ENCODE data around the gene GALNT2. TPM values are rescaled to one million over a fixed set of nuclear protein-coding genes. Genes with fewer than 3 reads are reported as not detected.

The GALNT2 gene
- total and polyA plus RNA-seq, 2 of the 4 experiments (the other 2 are of a cell fraction) = 50.4 to 189 TPM

GRCh38 chr1:230057100-230057499 is 9.9 kb upstream of the GALNT2 start:
- ChIA-PET CTCF (no interaction called here), POLR2A (ENCODE audit: unreplicated experiment) (no interaction called here)
- H3K4me3 ChIP-seq (ENCODE audit: insufficient read depth, low read depth, low read length) = no peak overlapping the region
- no peak overlapping the region for H3K4ac ChIP-seq (ENCODE audit: low read depth, low read length)
- ATAC-seq (ENCODE audit: low read depth) (no peak), DNase-seq (no peak)
- no peaks in the 10 kb centered on the region for H3K9me1 ChIP-seq (ENCODE audit: insufficient read depth, low read length)
- no peak overlapping the region for H3K27ac ChIP-seq (ENCODE audit: insufficient read depth, low read length)
- no peak overlapping the region for H3K4me2 ChIP-seq (ENCODE audit: low read depth, low read length)
- H3K18ac ChIP-seq (ENCODE audit: low read depth, low read length) = no peak overlapping the region
- H2AK5ac ChIP-seq (ENCODE audit: low read depth, low read length) = no peak overlapping the region
- no peak overlapping the region for H3K23ac ChIP-seq (ENCODE audit: low read depth, low read length)
- no peaks in the 10 kb centered on the region for H4K20me1 ChIP-seq (ENCODE audit: insufficient read depth, low read length)
- 50% methylated on average over 1 of the region's 4 CpGs; no CpG with 5 or more reads in 1 of the 2 experiments for WGBS, 2 experiments (ENCODE audit: extremely low coverage in 2 of 2, insufficient read length in 1 of 2)
- peaks cover 15% of the 10 kb centered on the region for H3K27me3 ChIP-seq (ENCODE audit: control insufficient read depth, insufficient read depth, low read length)
- no peak overlapping the region for H2BK5ac ChIP-seq (ENCODE audit: low read depth, low read length, poor library complexity, severe bottlenecking)
- intact Hi-C loops (cut with micrococcal nuclease) = no loop called here
- H2BK120ac ChIP-seq (ENCODE audit: low read depth, low read length) = no peak overlapping the region
- H3K36me3 ChIP-seq (ENCODE audit: control insufficient read depth, insufficient read depth, low read length) = no peaks in the 10 kb centered on the region
- H2BK15ac ChIP-seq (ENCODE audit: low read depth, low read length) = no peak overlapping the region
- dilution Hi-C loops (cut with HindIII; ENCODE audit: low sequenced_read_pairs, unreplicated experiment) = no loop called here
- in situ Hi-C loops (cut with MboI; ENCODE audit: low sequenced_read_pairs) = no loop called here
- H4K5ac ChIP-seq (ENCODE audit: low read depth, low read length) = no peak overlapping the region
- H4K8ac ChIP-seq (ENCODE audit: low read depth in 2 of 2, low read length in 2 of 2) = no peak overlapping the region
- no peak overlapping the region for H3K14ac ChIP-seq (replicated peaks; ENCODE audit: low read depth, low read length)
- H3K9ac ChIP-seq (ENCODE audit: low read depth, low read length) = no peak overlapping the region
- TF ChIP-seq RAD21 (IDR thresholded peaks at IDR 0.05; ENCODE audit: low read length) = no peak
- H3K79me1 ChIP-seq (ENCODE audit: low read depth in 1 of 2, low read length in 2 of 2) = no peaks in the 10 kb centered on the region
- H2AFZ ChIP-seq (replicated peaks; ENCODE audit: low read length, poor library complexity) = no peak overlapping the region
- no peaks in the 10 kb centered on the region for H3K4me1 ChIP-seq (ENCODE audit: control insufficient read depth, insufficient read depth, low read length)
- no peak overlapping the region for H3K56ac ChIP-seq (ENCODE audit: extremely low read depth, insufficient read depth, low read length)
- BruUV-seq (replicated peaks) = no TSS peak
- H2AK9ac ChIP-seq (replicated peaks; ENCODE audit: low read depth, low read length, poor library complexity) = no peak overlapping the region
- H2BK20ac ChIP-seq (ENCODE audit: low read depth, low read length) = no peak overlapping the region
- H3K9me3 ChIP-seq (ENCODE audit: control insufficient read depth, insufficient read depth, low read length) = no peaks in the 10 kb centered on the region
- no peak overlapping the region for H4K91ac ChIP-seq (ENCODE audit: insufficient read depth, low read depth, low read length)

All from IMR-90 (cell line).